WTC11 (cell line): ENCODE data around the gene DCLK2.

Experiments
- ATF2 ChIP-seq: sonication (generic); formaldehyde crosslinking; IDR thresholded peaks from 2 replicates; pipeline ENCODE4 v1.8.1; 2022; ENCODE audit warnings: low read depth, missing genetic modification reagents, borderline replicate concordance
- CTCF ChIP-seq: fragments of 200-600 bp; IDR thresholded peaks from 2 replicates; pipeline ENCODE4 v1.8.0; 2022; ENCODE audit warnings: antibody characterized with exemption
- ESRRA ChIP-seq: sonication (generic); formaldehyde crosslinking; IDR thresholded peaks from 2 replicates; pipeline ENCODE4 v1.8.1; 2022; ENCODE audit warnings: mild to moderate bottlenecking, missing genetic modification reagents, borderline replicate concordance
- NR2C2 ChIP-seq: sonication (generic); formaldehyde crosslinking; IDR thresholded peaks from 2 replicates; pipeline ENCODE4 v1.8.0; 2022; ENCODE audit warnings: mild to moderate bottlenecking, missing genetic modification reagents

DNA sequence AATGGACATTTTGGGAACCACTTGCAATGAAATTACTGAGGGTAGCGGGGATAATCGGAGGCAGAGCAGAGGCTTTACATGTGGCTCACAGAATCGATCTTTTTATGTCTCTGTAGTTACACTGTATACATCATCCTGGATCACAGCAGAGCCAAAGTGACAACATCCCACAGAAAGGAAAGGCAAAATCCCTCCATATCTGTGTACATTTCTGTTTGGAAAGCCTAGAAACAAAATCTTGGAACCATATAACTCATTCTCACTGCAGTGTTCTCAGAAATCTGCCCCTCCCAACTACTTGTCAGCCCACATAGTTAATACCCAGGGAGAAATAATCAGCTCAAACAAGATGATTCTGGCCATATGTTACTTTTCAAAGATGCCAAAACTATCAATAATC, 211.6 kb downstream of the DCLK2 start:
- TF ChIP-seq CTCF (no peak), ATF2 (CRISPR knock-in tag) (no peak), ESRRA (CRISPR knock-in tag) (no peak), NR2C2 (CRISPR knock-in tag) (no peak)
